ENCODE measurements around the gene TMEM203. TPM values are rescaled to one million over a fixed set of nuclear protein-coding genes. Genes with fewer than 3 reads are reported as not detected.

The TMEM203 gene
- total and polyA plus RNA-seq, 10 of the 15 experiments (the other 5 are each of a cell fraction or from before 2014, with no cell fraction given) = 7.2 to 68.1 (median 33.8) TPM

DNA sequence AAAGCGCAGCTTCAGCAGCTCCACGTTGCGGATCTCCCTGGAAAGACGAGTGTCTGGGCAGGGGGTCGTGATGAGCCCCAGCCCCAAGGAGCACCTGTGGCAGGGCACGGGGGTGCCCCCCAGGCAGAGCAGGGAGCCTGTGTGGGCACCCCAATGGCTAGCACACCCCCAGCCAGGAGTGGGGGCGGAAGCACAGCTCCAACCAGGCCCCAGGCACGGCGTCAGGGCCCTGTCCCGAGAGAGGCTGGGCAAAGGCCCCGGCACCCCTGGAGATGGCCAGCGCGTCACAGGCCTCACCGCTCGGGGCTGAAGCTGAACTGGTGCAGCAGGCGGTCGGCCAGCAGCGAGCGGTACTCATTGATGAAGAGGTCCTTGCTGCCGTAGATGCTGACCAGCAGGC lies 25.0 kb downstream of the TMEM203 start:
- in situ Hi-C loops (cut with MboI) (no loop called here), intact Hi-C loops (cut with micrococcal nuclease; ENCODE audit: unreplicated experiment) (no loop called here)
- Histone ChIP-seq H3K79me2 (ENCODE audit: control insufficient read depth, insufficient read depth, low read length) (no peaks in the 10 kb centered on the region), H3K36me3 (ENCODE audit: control insufficient read depth in 2 of 2, insufficient read depth in 2 of 2, low read length in 1 of 2) (peaks cover 7 to 28% of the 10 kb centered on the region in 2 experiments), H2AFZ (ENCODE audit: control insufficient read depth, low read depth, low read length) (no peak overlapping the region), H3K4me2 (ENCODE audit: control insufficient read depth, insufficient read depth) (no peak overlapping the region), H3K9me3 (replicated peaks; ENCODE audit: control insufficient read depth, insufficient read depth, low read length) (no peaks in the 10 kb centered on the region), H3K27me3 (replicated peaks in 1 of 2; ENCODE audit: control insufficient read depth in 2 of 2, insufficient read depth in 2 of 2, low read length in 1 of 2) (no peaks in the 10 kb centered on the region), H3K4me3 (no peak overlapping the region), H3K4me1 (ENCODE audit: control insufficient read depth, insufficient read depth, low read length) (no peaks in the 10 kb centered on the region), H4K20me1 (ENCODE audit: control insufficient read depth, insufficient read depth) (no peaks in the 10 kb centered on the region), H3K27ac (ENCODE audit: control insufficient read depth, insufficient read depth) (no peak overlapping the region), H3K9ac (ENCODE audit: control insufficient read depth, insufficient read depth, low read length) (no peak overlapping the region)
- FAIRE-seq (no peak), DNase-seq (ENCODE audit: low read depth, low spot score) (no peak), ATAC-seq (no peak)
- no TSS peak for BruUV-seq (replicated peaks)
- CTCF ChIA-PET = no interaction called here
- SMC1A ChIA-PET (ENCODE audit: uncharacterized antibody, unreplicated experiment) = interaction anchor here (0.9 kb wide), 1 partner anchor 9 kb away, joined by 3 read pairs; no protein-coding TSS in a partner anchor
- POLR2A ChIA-PET = no interaction called here
- WGBS (ENCODE audit: insufficient coverage, insufficient replicate concordance, low lambda C conversion rate, missing lambda C conversion rate) = 92% methylated on average over 16 of the region's 20 CpGs
- RAD21 ChIA-PET (ENCODE audit: unreplicated experiment) = interaction anchor here (0.5 kb wide), 1 partner anchor 53 kb away, joined by 3 read pairs; no protein-coding TSS in a partner anchor
- TF ChIP-seq IKZF1 (conservative IDR thresholded peaks at IDR 0.05) (no peak), RAD51 (IDR thresholded peaks at IDR 0.05) (no peak), SREBF1 (IDR thresholded peaks at IDR 0.05; ENCODE audit: low read length) (no peak), TAF1 (IDR thresholded peaks at IDR 0.05; ENCODE audit: borderline replicate concordance, low read depth, low read length) (no peak), NR2C2 (IDR thresholded peaks at IDR 0.05; ENCODE audit: borderline replicate concordance, control insufficient read depth, insufficient read length, low read depth) (no peak)
- TF ChIP-seq, protein P1, sequence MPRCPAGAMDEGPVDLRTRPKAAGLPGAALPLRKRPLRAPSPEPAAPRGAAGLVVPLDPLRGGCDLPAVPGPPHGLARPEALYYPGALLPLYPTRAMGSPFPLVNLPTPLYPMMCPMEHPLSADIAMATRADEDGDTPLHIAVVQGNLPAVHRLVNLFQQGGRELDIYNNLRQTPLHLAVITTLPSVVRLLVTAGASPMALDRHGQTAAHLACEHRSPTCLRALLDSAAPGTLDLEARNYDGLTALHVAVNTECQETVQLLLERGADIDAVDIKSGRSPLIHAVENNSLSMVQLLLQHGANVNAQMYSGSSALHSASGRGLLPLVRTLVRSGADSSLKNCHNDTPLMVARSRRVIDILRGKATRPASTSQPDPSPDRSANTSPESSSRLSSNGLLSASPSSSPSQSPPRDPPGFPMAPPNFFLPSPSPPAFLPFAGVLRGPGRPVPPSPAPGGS (IDR thresholded peaks at IDR 0.05; ENCODE audit: borderline replicate concordance, insufficient read depth, low read depth, low read length, poor library complexity, severe bottlenecking) = no peak
- TF ChIP-seq, protein P2, sequence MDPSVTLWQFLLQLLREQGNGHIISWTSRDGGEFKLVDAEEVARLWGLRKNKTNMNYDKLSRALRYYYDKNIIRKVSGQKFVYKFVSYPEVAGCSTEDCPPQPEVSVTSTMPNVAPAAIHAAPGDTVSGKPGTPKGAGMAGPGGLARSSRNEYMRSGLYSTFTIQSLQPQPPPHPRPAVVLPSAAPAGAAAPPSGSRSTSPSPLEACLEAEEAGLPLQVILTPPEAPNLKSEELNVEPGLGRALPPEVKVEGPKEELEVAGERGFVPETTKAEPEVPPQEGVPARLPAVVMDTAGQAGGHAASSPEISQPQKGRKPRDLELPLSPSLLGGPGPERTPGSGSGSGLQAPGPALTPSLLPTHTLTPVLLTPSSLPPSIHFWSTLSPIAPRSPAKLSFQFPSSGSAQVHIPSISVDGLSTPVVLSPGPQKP (IDR thresholded peaks at IDR 0.05; ENCODE audit: low read depth, low read length) = no peak
- TF ChIP-seq, protein P3, sequence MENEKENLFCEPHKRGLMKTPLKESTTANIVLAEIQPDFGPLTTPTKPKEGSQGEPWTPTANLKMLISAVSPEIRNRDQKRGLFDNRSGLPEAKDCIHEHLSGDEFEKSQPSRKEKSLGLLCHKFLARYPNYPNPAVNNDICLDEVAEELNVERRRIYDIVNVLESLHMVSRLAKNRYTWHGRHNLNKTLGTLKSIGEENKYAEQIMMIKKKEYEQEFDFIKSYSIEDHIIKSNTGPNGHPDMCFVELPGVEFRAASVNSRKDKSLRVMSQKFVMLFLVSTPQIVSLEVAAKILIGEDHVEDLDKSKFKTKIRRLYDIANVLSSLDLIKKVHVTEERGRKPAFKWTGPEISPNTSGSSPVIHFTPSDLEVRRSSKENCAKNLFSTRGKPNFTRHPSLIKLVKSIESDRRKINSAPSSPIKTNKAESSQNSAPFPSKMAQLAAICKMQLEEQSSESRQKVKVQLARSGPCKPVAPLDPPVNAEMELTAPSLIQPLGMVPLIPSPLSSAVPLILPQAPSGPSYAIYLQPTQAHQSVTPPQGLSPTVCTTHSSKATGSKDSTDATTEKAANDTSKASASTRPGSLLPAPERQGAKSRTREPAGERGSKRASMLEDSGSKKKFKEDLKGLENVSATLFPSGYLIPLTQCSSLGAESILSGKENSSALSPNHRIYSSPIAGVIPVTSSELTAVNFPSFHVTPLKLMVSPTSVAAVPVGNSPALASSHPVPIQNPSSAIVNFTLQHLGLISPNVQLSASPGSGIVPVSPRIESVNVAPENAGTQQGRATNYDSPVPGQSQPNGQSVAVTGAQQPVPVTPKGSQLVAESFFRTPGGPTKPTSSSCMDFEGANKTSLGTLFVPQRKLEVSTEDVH (IDR thresholded peaks at IDR 0.05; ENCODE audit: low read depth, partially characterized antibody) = no peak
- TF ChIP-seq, protein P4, sequence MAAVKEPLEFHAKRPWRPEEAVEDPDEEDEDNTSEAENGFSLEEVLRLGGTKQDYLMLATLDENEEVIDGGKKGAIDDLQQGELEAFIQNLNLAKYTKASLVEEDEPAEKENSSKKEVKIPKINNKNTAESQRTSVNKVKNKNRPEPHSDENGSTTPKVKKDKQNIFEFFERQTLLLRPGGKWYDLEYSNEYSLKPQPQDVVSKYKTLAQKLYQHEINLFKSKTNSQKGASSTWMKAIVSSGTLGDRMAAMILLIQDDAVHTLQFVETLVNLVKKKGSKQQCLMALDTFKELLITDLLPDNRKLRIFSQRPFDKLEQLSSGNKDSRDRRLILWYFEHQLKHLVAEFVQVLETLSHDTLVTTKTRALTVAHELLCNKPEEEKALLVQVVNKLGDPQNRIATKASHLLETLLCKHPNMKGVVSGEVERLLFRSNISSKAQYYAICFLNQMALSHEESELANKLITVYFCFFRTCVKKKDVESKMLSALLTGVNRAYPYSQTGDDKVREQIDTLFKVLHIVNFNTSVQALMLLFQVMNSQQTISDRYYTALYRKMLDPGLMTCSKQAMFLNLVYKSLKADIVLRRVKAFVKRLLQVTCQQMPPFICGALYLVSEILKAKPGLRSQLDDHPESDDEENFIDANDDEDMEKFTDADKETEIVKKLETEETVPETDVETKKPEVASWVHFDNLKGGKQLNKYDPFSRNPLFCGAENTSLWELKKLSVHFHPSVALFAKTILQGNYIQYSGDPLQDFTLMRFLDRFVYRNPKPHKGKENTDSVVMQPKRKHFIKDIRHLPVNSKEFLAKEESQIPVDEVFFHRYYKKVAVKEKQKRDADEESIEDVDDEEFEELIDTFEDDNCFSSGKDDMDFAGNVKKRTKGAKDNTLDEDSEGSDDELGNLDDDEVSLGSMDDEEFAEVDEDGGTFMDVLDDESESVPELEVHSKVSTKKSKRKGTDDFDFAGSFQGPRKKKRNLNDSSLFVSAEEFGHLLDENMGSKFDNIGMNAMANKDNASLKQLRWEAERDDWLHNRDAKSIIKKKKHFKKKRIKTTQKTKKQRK (IDR thresholded peaks at IDR 0.05; ENCODE audit: low read depth, low read length) = no peak
- TF ChIP-seq, protein P5, sequence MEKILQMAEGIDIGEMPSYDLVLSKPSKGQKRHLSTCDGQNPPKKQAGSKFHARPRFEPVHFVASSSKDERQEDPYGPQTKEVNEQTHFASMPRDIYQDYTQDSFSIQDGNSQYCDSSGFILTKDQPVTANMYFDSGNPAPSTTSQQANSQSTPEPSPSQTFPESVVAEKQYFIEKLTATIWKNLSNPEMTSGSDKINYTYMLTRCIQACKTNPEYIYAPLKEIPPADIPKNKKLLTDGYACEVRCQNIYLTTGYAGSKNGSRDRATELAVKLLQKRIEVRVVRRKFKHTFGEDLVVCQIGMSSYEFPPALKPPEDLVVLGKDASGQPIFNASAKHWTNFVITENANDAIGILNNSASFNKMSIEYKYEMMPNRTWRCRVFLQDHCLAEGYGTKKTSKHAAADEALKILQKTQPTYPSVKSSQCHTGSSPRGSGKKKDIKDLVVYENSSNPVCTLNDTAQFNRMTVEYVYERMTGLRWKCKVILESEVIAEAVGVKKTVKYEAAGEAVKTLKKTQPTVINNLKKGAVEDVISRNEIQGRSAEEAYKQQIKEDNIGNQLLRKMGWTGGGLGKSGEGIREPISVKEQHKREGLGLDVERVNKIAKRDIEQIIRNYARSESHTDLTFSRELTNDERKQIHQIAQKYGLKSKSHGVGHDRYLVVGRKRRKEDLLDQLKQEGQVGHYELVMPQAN (conservative IDR thresholded peaks at IDR 0.05) = no peak
- TF ChIP-seq, protein P6, sequence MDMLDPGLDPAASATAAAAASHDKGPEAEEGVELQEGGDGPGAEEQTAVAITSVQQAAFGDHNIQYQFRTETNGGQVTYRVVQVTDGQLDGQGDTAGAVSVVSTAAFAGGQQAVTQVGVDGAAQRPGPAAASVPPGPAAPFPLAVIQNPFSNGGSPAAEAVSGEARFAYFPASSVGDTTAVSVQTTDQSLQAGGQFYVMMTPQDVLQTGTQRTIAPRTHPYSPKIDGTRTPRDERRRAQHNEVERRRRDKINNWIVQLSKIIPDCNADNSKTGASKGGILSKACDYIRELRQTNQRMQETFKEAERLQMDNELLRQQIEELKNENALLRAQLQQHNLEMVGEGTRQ (IDR thresholded peaks at IDR 0.05; ENCODE audit: borderline replicate concordance, low read depth, low read length) = no peak

Data from GM12878 (cell line).